Measurements from ENCODE around the gene PGR. TPM values are rescaled to one million over a fixed set of nuclear protein-coding genes. Genes with fewer than 3 reads are reported as not detected.

Gene PGR
- total RNA-seq, 1 experiment from 2014 or later: not detected

GRCh38 chr11:101100601-101101000 lies 29.0 kb downstream of the PGR start:
- Histone ChIP-seq H2AFZ (ENCODE audit: low read length) (no peak overlapping the region), H3K36me3 (ENCODE audit: low read depth, low read length) (no peaks in the 10 kb centered on the region), H3K9me2 (replicated peaks; ENCODE audit: low read length) (no peaks in the 10 kb centered on the region), H4K20me1 (ENCODE audit: low read length) (no peaks in the 10 kb centered on the region), H3K9ac (ENCODE audit: low read length) (no peak overlapping the region), H3F3A (ENCODE audit: low read length, unreplicated experiment) (no peaks in the 10 kb centered on the region), H3K4me3 (ENCODE audit: low read length) (no peak overlapping the region), H3K4me1 (ENCODE audit: insufficient read depth, low read length) (no peaks in the 10 kb centered on the region), H3K4me2 (ENCODE audit: low read length) (no peak overlapping the region), H3K27ac (ENCODE audit: low read length) (no peak overlapping the region), H3K27me3 (ENCODE audit: low read length) (peaks cover 24% of the 10 kb centered on the region), H3K79me2 (ENCODE audit: low read length) (no peaks in the 10 kb centered on the region), H3K9me3 (ENCODE audit: low read length) (no peaks in the 10 kb centered on the region)
- intact Hi-C loops (cut with micrococcal nuclease): no loop called here
- ChIA-PET POLR2A (ENCODE audit: unreplicated experiment) (no interaction called here), CTCF (no interaction called here)
- TF ChIP-seq CTCF (conservative IDR thresholded peaks at IDR 0.05; ENCODE audit: low read depth, low read length) (no peak), EZH2 (IDR thresholded peaks at IDR 0.05; ENCODE audit: low read length, unreplicated experiment) (no peak), EZH2phosphoT487 (IDR thresholded peaks at IDR 0.05; ENCODE audit: borderline replicate concordance, low read length) (no peak)
- ATAC-seq: no peak
- no peak for DNase-seq
- BruUV-seq (replicated peaks): no TSS peak

- no peaks in the 10 kb centered on the region for H3K9me2 ChIP-seq (replicated peaks; ENCODE audit: low read length)
- H3K4me3 ChIP-seq (ENCODE audit: low read length): no peak overlapping the region
- H2AFZ ChIP-seq (ENCODE audit: low read length): no peak overlapping the region
- TF ChIP-seq EZH2 (IDR thresholded peaks at IDR 0.05; ENCODE audit: low read length, unreplicated experiment): no peak
- no peak for TF ChIP-seq EZH2phosphoT487 (IDR thresholded peaks at IDR 0.05; ENCODE audit: borderline replicate concordance, low read length)
- TF ChIP-seq CTCF (conservative IDR thresholded peaks at IDR 0.05; ENCODE audit: low read depth, low read length): no peak
- no peaks in the 10 kb centered on the region for H3K27me3 ChIP-seq (ENCODE audit: low read length)
- no peak overlapping the region for H3K9ac ChIP-seq (ENCODE audit: low read length)
- BruUV-seq (replicated peaks): no TSS peak
- no peaks in the 10 kb centered on the region for H3K36me3 ChIP-seq (ENCODE audit: low read depth, low read length)
- peaks cover 12% of the 10 kb centered on the region for H3K4me1 ChIP-seq (ENCODE audit: insufficient read depth, low read length)
- DNase-seq (peak; percentile 42), ATAC-seq (no peak)
- intact Hi-C loops (cut with micrococcal nuclease): no loop called here
- no peak overlapping the region for H3K27ac ChIP-seq (ENCODE audit: low read length)
- H3F3A ChIP-seq (ENCODE audit: low read length, unreplicated experiment): peaks cover 4% of the 10 kb centered on the region
- H3K79me2 ChIP-seq (ENCODE audit: low read length): no peaks in the 10 kb centered on the region
- H3K9me3 ChIP-seq (ENCODE audit: low read length): no peaks in the 10 kb centered on the region
- H3K4me2 ChIP-seq (ENCODE audit: low read length): no peak overlapping the region
- ChIA-PET POLR2A (ENCODE audit: unreplicated experiment) (no interaction called here), CTCF (interaction anchor here (0.5 kb wide), 1 partner anchor 29 kb away, joined by 3 read pairs; no protein-coding TSS in a partner anchor)
- no peaks in the 10 kb centered on the region for H4K20me1 ChIP-seq (ENCODE audit: low read length)
These were observed 33.4 kb downstream of the PGR start for GRCh38 chr11:101096036-101096704.

- ChIA-PET POLR2A (ENCODE audit: unreplicated experiment) (no interaction called here), CTCF (no interaction called here)
- Histone ChIP-seq H4K20me1 (ENCODE audit: low read length) (no peaks in the 10 kb centered on the region), H3K36me3 (ENCODE audit: low read depth, low read length) (no peaks in the 10 kb centered on the region), H3K4me2 (ENCODE audit: low read length) (peak overlapping the region; percentile 30), H2AFZ (ENCODE audit: low read length) (no peak overlapping the region), H3K27ac (ENCODE audit: low read length) (no peak overlapping the region), H3K79me2 (ENCODE audit: low read length) (no peaks in the 10 kb centered on the region), H3F3A (ENCODE audit: low read length, unreplicated experiment) (peaks cover 4% of the 10 kb centered on the region), H3K9me2 (replicated peaks; ENCODE audit: low read length) (no peaks in the 10 kb centered on the region), H3K4me1 (ENCODE audit: insufficient read depth, low read length) (peaks cover 15% of the 10 kb centered on the region), H3K9me3 (ENCODE audit: low read length) (no peaks in the 10 kb centered on the region), H3K4me3 (ENCODE audit: low read length) (no peak overlapping the region), H3K9ac (ENCODE audit: low read length) (no peak overlapping the region), H3K27me3 (ENCODE audit: low read length) (no peaks in the 10 kb centered on the region)
- no TSS peak for BruUV-seq (replicated peaks)
- peak; percentile 89 for DNase-seq
- intact Hi-C loops (cut with micrococcal nuclease): no loop called here
- ATAC-seq: peak; percentile 100
- TF ChIP-seq EZH2 (IDR thresholded peaks at IDR 0.05; ENCODE audit: low read length, unreplicated experiment) (no peak), EZH2phosphoT487 (IDR thresholded peaks at IDR 0.05; ENCODE audit: borderline replicate concordance, low read length) (no peak), CTCF (conservative IDR thresholded peaks at IDR 0.05; ENCODE audit: low read depth, low read length) (no peak)
These were observed 37.8 kb downstream of the PGR start for GRCh38 chr11:101091781-101092180.
